DND-41 (cell line): ENCODE results near the gene GNE.
"Not testable (repeated sequence)": the region's sequence is repeated elsewhere in the genome, so short reads cannot be mapped to it uniquely, and the experiment has no call there.

ENCODE experiments used
- EZH2 ChIP-seq: IDR thresholded peaks from 3 replicates; pipeline ENCODE4 v1.6.1; 2012; ENCODE audit warnings: borderline replicate concordance, low read depth, mild to moderate bottlenecking, moderate library complexity, low read length, inconsistent platforms; ENCODE audit not compliant: severe bottlenecking
- TF ChIP-seq, protein P1 (sequence below): IDR thresholded peaks from 2 replicates; pipeline ENCODE4 v1.5.1; 2012; ENCODE audit warnings: borderline replicate concordance, low read length, moderate library complexity, mild to moderate bottlenecking; ENCODE audit not compliant: poor library complexity, severe bottlenecking; ENCODE audit errors: extremely low read depth

- TF ChIP-seq, protein P1, sequence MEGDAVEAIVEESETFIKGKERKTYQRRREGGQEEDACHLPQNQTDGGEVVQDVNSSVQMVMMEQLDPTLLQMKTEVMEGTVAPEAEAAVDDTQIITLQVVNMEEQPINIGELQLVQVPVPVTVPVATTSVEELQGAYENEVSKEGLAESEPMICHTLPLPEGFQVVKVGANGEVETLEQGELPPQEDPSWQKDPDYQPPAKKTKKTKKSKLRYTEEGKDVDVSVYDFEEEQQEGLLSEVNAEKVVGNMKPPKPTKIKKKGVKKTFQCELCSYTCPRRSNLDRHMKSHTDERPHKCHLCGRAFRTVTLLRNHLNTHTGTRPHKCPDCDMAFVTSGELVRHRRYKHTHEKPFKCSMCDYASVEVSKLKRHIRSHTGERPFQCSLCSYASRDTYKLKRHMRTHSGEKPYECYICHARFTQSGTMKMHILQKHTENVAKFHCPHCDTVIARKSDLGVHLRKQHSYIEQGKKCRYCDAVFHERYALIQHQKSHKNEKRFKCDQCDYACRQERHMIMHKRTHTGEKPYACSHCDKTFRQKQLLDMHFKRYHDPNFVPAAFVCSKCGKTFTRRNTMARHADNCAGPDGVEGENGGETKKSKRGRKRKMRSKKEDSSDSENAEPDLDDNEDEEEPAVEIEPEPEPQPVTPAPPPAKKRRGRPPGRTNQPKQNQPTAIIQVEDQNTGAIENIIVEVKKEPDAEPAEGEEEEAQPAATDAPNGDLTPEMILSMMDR, result not testable (repeated sequence)
- TF ChIP-seq EZH2, result not testable (repeated sequence)
Measured at GRCh38 chr9:36175209-36175608, 83.0 kb downstream of the GNE start.
